GM12874 (cell line): Measurements from ENCODE around the gene C19orf25.

Source experiments
- TF ChIP-seq, protein P1 (sequence below): IDR thresholded peaks from 2 replicates; pipeline ENCODE4 v1.5.1; 2011; ENCODE audit warnings: low read depth, mild to moderate bottlenecking, control low read depth, low read length, moderate library complexity; ENCODE audit not compliant: insufficient read depth

Gene C19orf25

DNA sequence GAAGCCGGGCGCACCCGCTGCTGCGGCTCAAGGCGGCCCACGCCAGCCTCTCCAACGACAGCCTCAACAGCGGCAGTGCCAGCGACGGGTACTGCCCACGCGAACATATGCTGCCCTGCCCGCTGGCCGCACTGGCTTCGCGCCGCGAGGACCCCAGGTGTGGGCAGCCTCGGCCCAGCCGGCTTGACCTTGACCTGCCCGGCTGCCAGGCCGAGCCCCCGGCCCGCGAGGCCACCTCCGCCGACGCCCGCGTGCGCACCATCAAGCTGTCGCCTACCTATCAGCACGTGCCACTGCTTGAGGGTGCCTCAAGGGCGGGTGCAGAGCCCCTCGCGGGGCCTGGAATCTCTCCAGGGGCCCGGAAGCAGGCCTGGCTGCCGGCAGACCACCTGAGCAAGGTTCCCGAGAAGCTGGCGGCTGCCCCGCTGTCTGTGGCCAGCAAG is 13.0 kb downstream of the C19orf25 start:
- TF ChIP-seq, protein P1, sequence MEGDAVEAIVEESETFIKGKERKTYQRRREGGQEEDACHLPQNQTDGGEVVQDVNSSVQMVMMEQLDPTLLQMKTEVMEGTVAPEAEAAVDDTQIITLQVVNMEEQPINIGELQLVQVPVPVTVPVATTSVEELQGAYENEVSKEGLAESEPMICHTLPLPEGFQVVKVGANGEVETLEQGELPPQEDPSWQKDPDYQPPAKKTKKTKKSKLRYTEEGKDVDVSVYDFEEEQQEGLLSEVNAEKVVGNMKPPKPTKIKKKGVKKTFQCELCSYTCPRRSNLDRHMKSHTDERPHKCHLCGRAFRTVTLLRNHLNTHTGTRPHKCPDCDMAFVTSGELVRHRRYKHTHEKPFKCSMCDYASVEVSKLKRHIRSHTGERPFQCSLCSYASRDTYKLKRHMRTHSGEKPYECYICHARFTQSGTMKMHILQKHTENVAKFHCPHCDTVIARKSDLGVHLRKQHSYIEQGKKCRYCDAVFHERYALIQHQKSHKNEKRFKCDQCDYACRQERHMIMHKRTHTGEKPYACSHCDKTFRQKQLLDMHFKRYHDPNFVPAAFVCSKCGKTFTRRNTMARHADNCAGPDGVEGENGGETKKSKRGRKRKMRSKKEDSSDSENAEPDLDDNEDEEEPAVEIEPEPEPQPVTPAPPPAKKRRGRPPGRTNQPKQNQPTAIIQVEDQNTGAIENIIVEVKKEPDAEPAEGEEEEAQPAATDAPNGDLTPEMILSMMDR, result no peak

DNA sequence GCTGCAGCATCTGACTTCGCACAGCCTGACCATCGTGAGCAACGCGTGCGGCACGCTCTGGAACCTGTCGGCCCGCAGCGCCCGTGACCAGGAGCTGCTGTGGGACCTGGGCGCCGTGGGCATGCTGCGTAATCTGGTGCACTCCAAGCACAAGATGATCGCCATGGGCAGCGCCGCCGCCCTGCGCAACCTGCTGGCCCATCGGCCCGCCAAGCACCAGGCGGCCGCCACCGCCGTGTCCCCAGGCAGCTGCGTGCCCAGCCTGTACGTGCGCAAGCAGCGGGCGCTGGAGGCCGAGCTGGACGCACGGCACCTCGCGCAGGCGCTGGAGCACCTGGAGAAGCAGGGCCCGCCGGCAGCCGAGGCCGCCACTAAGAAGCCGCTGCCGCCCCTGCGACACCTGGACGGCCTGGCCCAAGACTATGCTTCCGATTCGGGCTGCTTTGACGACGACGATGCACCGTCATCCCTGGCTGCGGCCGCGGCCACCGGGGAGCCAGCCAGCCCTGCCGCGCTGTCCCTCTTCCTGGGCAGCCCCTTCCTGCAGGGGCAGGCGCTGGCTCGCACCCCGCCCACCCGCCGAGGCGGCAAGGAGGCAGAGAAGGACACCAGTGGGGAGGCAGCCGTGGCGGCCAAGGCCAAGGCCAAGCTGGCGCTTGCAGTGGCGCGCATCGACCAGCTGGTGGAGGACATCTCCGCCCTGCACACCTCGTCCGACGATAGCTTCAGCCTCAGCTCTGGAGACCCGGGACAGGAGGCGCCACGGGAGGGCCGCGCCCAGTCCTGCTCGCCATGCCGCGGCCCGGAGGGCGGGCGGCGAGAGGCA is 13.6 kb downstream of the C19orf25 start:
- TF ChIP-seq, protein P1, result 0 out of 2 replicates have a peak, but pooled peaks have one; percentile 21

DNA sequence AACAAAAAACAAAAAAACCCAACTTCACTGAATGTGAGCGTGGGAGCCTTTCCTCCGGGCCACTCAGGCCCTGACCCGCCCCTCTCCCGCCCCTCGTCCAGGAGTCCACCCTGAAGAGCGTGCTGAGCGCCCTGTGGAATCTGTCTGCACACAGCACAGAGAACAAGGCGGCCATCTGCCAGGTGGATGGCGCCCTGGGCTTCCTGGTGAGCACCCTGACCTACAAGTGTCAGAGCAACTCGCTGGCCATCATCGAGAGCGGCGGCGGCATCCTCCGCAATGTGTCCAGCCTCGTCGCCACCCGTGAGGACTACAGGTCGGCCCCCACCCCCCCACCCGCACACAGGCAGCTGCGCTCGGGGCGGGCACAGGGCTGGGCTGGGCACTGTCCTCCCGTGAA is 17.2 kb downstream of the C19orf25 start:
- TF ChIP-seq, protein P1, result no peak

DNA sequence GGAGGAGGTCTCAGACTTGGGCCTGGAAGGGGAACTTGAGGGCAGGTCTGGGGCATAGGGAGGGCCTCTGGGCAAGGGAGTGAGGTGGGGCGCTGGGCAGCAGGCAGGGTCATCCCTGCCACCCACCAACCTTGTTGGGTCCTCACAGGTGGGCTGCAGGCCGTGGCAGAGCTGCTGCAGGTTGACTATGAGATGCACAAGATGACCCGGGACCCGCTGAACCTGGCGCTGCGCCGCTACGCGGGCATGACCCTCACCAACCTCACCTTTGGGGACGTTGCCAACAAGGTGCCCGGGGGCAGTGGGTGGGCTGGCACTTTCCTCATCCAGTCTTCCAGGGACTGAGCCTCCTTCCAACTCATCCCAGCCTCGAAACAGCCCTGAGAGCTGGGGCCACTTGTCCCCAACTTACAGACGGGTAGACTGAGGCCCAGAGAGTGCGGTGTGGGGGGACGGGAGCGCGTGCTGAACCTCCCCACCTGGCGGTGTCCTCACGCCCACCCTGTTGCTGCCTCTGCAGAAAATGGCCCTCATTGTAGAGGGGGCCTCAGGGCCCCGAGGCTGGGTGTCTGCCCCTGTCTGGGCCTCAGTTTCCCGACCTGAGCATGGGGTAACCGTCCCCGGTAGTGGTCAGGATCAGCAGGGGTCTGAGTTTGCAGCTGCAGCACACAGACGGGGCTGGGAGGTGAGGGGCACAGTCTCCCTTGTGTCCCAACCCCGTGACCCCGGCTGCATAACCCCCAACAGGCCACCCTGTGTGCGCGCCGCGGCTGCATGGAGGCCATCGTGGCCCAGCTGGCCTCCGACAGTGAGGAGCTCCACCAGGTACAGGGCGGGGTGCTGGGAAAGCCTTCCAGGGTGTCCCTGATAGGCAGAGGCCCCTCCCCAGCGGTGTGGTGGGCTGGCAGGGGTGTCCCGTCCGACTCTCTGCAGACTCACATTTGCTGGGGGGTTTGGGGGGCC is 18.7 kb downstream of the C19orf25 start:
- TF ChIP-seq, protein P1, result no peak

DNA sequence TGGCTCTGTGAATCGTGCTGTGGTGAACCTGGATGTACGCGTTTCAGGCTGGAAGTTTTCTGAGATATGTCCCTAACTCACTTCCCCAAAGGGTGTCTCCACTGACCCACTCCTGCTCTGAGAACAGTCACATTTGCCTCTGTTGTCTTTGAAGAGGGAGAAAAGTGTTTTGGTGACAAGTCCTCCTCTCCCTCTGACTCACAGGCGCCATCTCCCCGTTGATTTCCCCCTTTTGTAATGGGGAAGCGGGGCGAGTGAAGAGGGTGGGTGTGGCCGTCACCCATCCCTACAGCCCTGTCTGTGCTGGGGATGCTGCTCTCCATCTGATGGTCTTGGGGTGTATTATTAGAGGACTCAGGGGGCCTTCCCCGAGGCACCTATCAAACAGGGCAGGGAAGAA is 19.5 kb downstream of the C19orf25 start:
- TF ChIP-seq, protein P1, result no peak

DNA sequence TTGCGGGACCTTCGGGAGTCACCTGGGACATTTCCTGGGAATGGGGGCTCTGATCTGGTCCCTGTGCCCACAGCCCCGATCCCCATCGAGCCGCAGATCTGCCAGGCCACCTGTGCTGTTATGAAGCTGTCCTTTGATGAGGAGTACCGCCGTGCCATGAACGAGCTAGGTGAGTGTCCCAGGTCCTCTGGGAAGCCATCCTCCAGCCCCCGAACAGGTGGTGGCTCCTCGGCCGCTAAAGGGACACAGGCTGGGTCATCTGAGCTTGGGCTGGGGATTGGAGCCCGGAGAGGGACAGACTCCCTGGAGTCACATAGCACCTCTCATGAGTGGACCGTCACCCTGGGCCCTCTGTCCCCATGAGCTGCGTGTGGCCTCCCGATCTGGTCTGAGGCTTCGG is 21.1 kb downstream of the C19orf25 start:
- TF ChIP-seq, protein P1, result no peak

DNA sequence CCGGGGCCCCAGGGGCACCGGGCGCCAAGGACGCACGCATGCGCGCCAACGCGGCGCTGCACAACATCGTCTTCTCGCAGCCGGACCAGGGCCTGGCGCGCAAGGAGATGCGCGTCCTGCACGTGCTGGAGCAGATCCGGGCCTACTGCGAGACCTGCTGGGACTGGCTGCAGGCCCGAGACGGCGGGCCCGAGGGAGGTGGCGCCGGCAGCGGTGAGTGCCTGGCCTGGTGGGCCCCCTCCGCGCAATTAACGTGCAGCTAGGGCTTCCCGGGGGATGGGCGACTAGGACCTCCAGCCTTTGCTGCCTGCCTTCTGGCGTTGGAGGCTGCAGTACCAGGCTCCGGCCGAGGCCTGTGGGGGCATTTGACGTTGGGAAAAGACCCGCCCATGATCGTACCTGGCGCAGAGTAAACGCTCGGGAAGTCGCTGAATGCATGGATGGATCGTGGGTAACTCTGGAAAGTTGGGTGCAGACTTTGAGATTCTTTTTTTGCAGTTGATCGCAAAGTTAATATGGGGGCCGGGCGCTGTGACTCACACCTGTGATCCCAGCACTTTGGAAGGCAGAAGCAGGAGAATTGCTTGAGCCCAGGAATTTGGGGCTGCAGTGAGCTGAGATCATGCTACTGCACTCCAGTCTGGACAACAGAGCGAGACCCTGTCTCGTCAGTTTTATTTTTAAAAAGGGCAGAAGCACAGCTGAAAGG is 21.8 kb downstream of the C19orf25 start:
- TF ChIP-seq, protein P1, result no peak
